CD14-positive monocyte (primary cell): ENCODE results near the gene POLH. TPM values are rescaled to one million over a fixed set of nuclear protein-coding genes. Genes with fewer than 3 reads are reported as not detected.
"Not testable (repeated sequence)": the region's sequence is repeated elsewhere in the genome, so short reads cannot be mapped to it uniquely, and the experiment has no call there.

Experiments used
- DNase-seq, 3 donors: peaks; one replicate each; pipeline ENCODE4 v3.0.0-alpha.2; 2011 to 2022
- H2AFZ ChIP-seq: 2 replicates; pipeline ENCODE4 v1.6.0; 2012; ENCODE audit warnings: mild to moderate bottlenecking, low read depth, low read length, inconsistent platforms; ENCODE audit not compliant: insufficient read depth, poor library complexity, severe bottlenecking
- H3K27ac ChIP-seq, 2 donors: 1 replicate in 1 of 2; 2 replicates in 1 of 2; pipeline ENCODE4 v1.5.1; 2012 to 2013; ENCODE audit warnings: low read length in 2 of 2, control low read depth in 1 of 2, inconsistent platforms in 1 of 2, low read depth in 1 of 2, mild to moderate bottlenecking in 1 of 2
- H3K27me3 ChIP-seq, 2 donors: one replicate each; pipeline versions ENCODE4 v1.6.0 to v1.6.1; 2011 to 2013; ENCODE audit warnings: low read length in 2 of 2; ENCODE audit not compliant: control insufficient read depth in 2 of 2, insufficient read depth in 2 of 2
- H3K36me3 ChIP-seq, 2 donors: replicated peaks in 1 of 2; 1 replicate in 1 of 2; 2 replicates in 1 of 2; pipeline versions ENCODE4 v1.5.1 to v1.6.1; 2012 to 2013; ENCODE audit warnings: low read length in 2 of 2, control low read depth in 1 of 2, inconsistent platforms in 1 of 2, mild to moderate bottlenecking in 1 of 2; ENCODE audit not compliant: insufficient read depth in 2 of 2, control insufficient read depth in 1 of 2
- H3K4me1 ChIP-seq, 2 donors: 1 replicate in 1 of 2; 2 replicates in 1 of 2; pipeline versions ENCODE4 v1.5.1 to v1.6.1; 2012 to 2013; ENCODE audit warnings: low read length in 2 of 2, control low read depth in 1 of 2, inconsistent platforms in 1 of 2, mild to moderate bottlenecking in 1 of 2, moderate library complexity in 1 of 2; ENCODE audit not compliant: insufficient read depth in 2 of 2, control insufficient read depth in 1 of 2
- H3K4me2 ChIP-seq: replicated peaks from 2 replicates; pipeline ENCODE3; 2012; ENCODE audit warnings: low read length, moderate library complexity, mild to moderate bottlenecking; ENCODE audit not compliant: poor library complexity, severe bottlenecking; ENCODE audit errors: extremely low read depth
- H3K4me3 ChIP-seq, 3 experiments: fragments of 200-600 bp in 1 of 3; sonication (generic) in 1 of 3; replicated peaks in 1 of 3; 1 replicate in 2 of 3; 2 replicates in 1 of 3; pipeline ENCODE4 v1.5.1; 2011 to 2013; ENCODE audit warnings: low read length in 3 of 3, mild to moderate bottlenecking in 3 of 3, control low read depth in 2 of 3, low read depth in 2 of 3, inconsistent platforms in 1 of 3, moderate library complexity in 1 of 3
- H3K79me2 ChIP-seq: 2 replicates; pipeline ENCODE4 v1.6.0; 2012; ENCODE audit warnings: mild to moderate bottlenecking, control low read depth, inconsistent platforms, low read length, moderate library complexity; ENCODE audit not compliant: insufficient read depth
- H3K9ac ChIP-seq: 2 replicates; pipeline ENCODE4 v1.6.0; 2017; ENCODE audit warnings: low read length, mild to moderate bottlenecking; ENCODE audit not compliant: insufficient read depth, poor library complexity, severe bottlenecking
- H3K9me3 ChIP-seq, 2 donors: replicated peaks in 1 of 2; 1 replicate in 1 of 2; 2 replicates in 1 of 2; pipeline versions ENCODE4 v1.5.1 to v1.6.1; 2012 to 2013; ENCODE audit warnings: low read length in 2 of 2, control low read depth in 1 of 2; ENCODE audit not compliant: control insufficient read depth in 1 of 2, insufficient read depth in 1 of 2
- H4K20me1 ChIP-seq: 2 replicates; pipeline ENCODE4 v1.6.0; 2012; ENCODE audit warnings: mild to moderate bottlenecking, low read length, control low read depth, moderate library complexity; ENCODE audit not compliant: insufficient read depth
- H3K27ac Mint-ChIP-seq, 7 donors: one replicate each; pipeline ENCODE4 v1.8.0; 2020; ENCODE audit warnings: mild to moderate bottlenecking in 7 of 7, mixed read lengths in 7 of 7, moderate library complexity in 6 of 7, inconsistent platforms in 2 of 7
- H3K27me3 Mint-ChIP-seq, 3 donors: one replicate each; pipeline ENCODE4 v1.8.0; 2021 to 2022; ENCODE audit warnings: low read depth in 3 of 3, mild to moderate bottlenecking in 3 of 3, mixed read lengths in 3 of 3, moderate library complexity in 3 of 3, inconsistent platforms in 1 of 3
- H3K36me3 Mint-ChIP-seq, 2 donors: one replicate each; pipeline ENCODE4 v1.8.0; 2020; ENCODE audit warnings: mixed read lengths in 2 of 2, inconsistent platforms in 1 of 2, mild to moderate bottlenecking in 1 of 2
- H3K4me1 Mint-ChIP-seq: one replicate; pipeline ENCODE4 v1.8.0; 2020; ENCODE audit warnings: mild to moderate bottlenecking, mixed read lengths
- H3K4me3 Mint-ChIP-seq, 2 donors: one replicate each; pipeline ENCODE4 v1.8.0; 2020; ENCODE audit warnings: mild to moderate bottlenecking in 2 of 2, mixed read lengths in 2 of 2, moderate library complexity in 1 of 2
- H3K9me3 Mint-ChIP-seq, 7 donors: one replicate each; pipeline ENCODE4 v1.8.0; 2020 to 2022; ENCODE audit warnings: mixed read lengths in 7 of 7, mild to moderate bottlenecking in 6 of 7, moderate library complexity in 6 of 7, inconsistent platforms in 2 of 7
- CTCF ChIP-seq: fragments of 200-600 bp; IDR thresholded peaks from one replicate; pipeline ENCODE4 v1.8.0; 2022; ENCODE audit warnings: antibody characterized with exemption, mild to moderate bottlenecking
- WGBS: methylation state at CpG from one replicate; pipeline ENCODE4 v1.1.5; 2013; ENCODE audit warnings: missing lambda C conversion rate; ENCODE audit not compliant: insufficient coverage; 5-methylcytosine and 5-hydroxymethylcytosine counted together
- intact Hi-C, 2 donors: fragments of 100-400 bp; cut with micrococcal nuclease; formaldehyde crosslinking; loops; one replicate each; pipeline versions ENCODE4 v1.15.0 to v1.15.1; 2023
- polyA plus RNA-seq, 3 donors: library from polyadenylated mRNA; depleted of rRNA in 1 of 3; unstranded in 2 of 3; stranded (reverse) in 1 of 3; fragments of 300-500 nt in 2 of 3; fragments of >200 nt in 1 of 3; fragmentation: Illumina TruSeq in 2 of 3; gene quantifications; 1 replicate in 2 of 3; 2 replicates in 1 of 3; pipeline ENCODE4 v1.2.3, GENCODE V29; 2012 to 2021

POLH gene
- polyA plus RNA-seq, 3 donors = 2.0 to 2.6 (median 2.1) TPM

GRCh38 chr6:43588194-43588593 lies 12.2 kb downstream of the POLH start:
- Mint-ChIP-seq H3K4me3 (no peak overlapping the region), H3K27ac (peak overlapping the region in 1 of 7 donors; percentile 21), H3K9me3 (no peaks in the 10 kb centered on the region), H3K4me1 (no peaks in the 10 kb centered on the region), H3K36me3 (peaks cover 56 to 92% of the 10 kb centered on the region in 2 donors), H3K27me3 (no peaks in the 10 kb centered on the region)
- peaks cover 61 to 96% of the 10 kb centered on the region in 2 donors for H3K36me3 ChIP-seq
- H4K20me1 ChIP-seq = no peaks in the 10 kb centered on the region
- no peak overlapping the region for H3K4me3 ChIP-seq
- H3K27ac ChIP-seq = no peak overlapping the region
- no peak overlapping the region for H3K4me2 ChIP-seq
- intact Hi-C loops = no loop called here
- H3K9me3 ChIP-seq = no peaks in the 10 kb centered on the region
- no peak for TF ChIP-seq CTCF
- no peaks in the 10 kb centered on the region for H3K27me3 ChIP-seq
- H3K9ac ChIP-seq = no peak overlapping the region
- 100% methylated on average over 5 of the region's 5 CpGs for WGBS
- DNase-seq = no peak
- H3K79me2 ChIP-seq = peaks cover 4% of the 10 kb centered on the region
- H2AFZ ChIP-seq = no peak overlapping the region
- no peaks in the 10 kb centered on the region for H3K4me1 ChIP-seq

GRCh38 chr6:43589564-43589963 lies 13.6 kb downstream of the POLH start:
- H3K36me3 Mint-ChIP-seq = peaks cover 45 to 82% of the 10 kb centered on the region in 2 donors
- DNase-seq, H2AFZ ChIP-seq, intact Hi-C loops, H4K20me1 ChIP-seq, H3K4me2 ChIP-seq, H3K4me1 Mint-ChIP-seq, H3K9me3 ChIP-seq, H3K4me1 ChIP-seq, H3K9ac ChIP-seq, H3K27me3 ChIP-seq, H3K4me3 Mint-ChIP-seq, H3K9me3 Mint-ChIP-seq, H3K4me3 ChIP-seq, H3K27ac ChIP-seq, H3K79me2 ChIP-seq, H3K27me3 Mint-ChIP-seq: not testable (repeated sequence)
- peak overlapping the region in 2 of 7 donors; percentile 6 to 69 for H3K27ac Mint-ChIP-seq
- peaks cover 51 to 86% of the 10 kb centered on the region in 2 donors for H3K36me3 ChIP-seq
- WGBS = no CpG with 5 or more reads among the region's 1 CpG
